ENCODE results near the gene PKMYT1.
A peak's percentile ranks its signal among the peaks of the same experiment; 100 is the strongest.

- TF ChIP-seq, protein P1, sequence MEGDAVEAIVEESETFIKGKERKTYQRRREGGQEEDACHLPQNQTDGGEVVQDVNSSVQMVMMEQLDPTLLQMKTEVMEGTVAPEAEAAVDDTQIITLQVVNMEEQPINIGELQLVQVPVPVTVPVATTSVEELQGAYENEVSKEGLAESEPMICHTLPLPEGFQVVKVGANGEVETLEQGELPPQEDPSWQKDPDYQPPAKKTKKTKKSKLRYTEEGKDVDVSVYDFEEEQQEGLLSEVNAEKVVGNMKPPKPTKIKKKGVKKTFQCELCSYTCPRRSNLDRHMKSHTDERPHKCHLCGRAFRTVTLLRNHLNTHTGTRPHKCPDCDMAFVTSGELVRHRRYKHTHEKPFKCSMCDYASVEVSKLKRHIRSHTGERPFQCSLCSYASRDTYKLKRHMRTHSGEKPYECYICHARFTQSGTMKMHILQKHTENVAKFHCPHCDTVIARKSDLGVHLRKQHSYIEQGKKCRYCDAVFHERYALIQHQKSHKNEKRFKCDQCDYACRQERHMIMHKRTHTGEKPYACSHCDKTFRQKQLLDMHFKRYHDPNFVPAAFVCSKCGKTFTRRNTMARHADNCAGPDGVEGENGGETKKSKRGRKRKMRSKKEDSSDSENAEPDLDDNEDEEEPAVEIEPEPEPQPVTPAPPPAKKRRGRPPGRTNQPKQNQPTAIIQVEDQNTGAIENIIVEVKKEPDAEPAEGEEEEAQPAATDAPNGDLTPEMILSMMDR (IDR thresholded peaks at IDR 0.05), result peak; percentile 84 to 98 (median 94)
- TF ChIP-seq POLR2A (IDR thresholded peaks at IDR 0.05), result no peak
Measured at GRCh38 chr16:2983706-2984136, 3.5 kb upstream of the PKMYT1 start.

Data from right lobe of liver (tissue), 4 donors.